Measurements from ENCODE around the gene GPR6.

The GPR6 gene

GRCh38 chr6:109962271-109962670 is 15.8 kb upstream of the GPR6 start:
- intact Hi-C loops (cut with DNase I; ENCODE audit: low total_unique reads), result no loop called here
- Histone ChIP-seq H3K27me3 (peaks cover 0 to 3% of the 10 kb centered on the region in 2 donors), H3K36me3 (no peaks in the 10 kb centered on the region), H3K27ac (no peak overlapping the region), H3K4me1 (no peaks in the 10 kb centered on the region), H3K9me3 (no peaks in the 10 kb centered on the region), H3K4me3 (no peak overlapping the region)
- DNase-seq, result no peak
- no peak for TF ChIP-seq CTCF (IDR thresholded peaks at IDR 0.05)

GRCh38 chr6:109963598-109964170 is 14.4 kb upstream of the GPR6 start:
- no peak overlapping the region for H3K4me3 ChIP-seq
- H3K27me3 ChIP-seq, result peaks cover 0 to 3% of the 10 kb centered on the region in 2 donors
- H3K27ac ChIP-seq, result no peak overlapping the region
- no peaks in the 10 kb centered on the region for H3K36me3 ChIP-seq
- no peak for DNase-seq
- no peaks in the 10 kb centered on the region for H3K9me3 ChIP-seq
- intact Hi-C loops (cut with DNase I; ENCODE audit: low total_unique reads), result no loop called here
- H3K4me1 ChIP-seq, result no peaks in the 10 kb centered on the region
- TF ChIP-seq CTCF (IDR thresholded peaks at IDR 0.05), result no peak

GRCh38 chr6:109964949-109965348 is 13.2 kb upstream of the GPR6 start:
- H3K36me3 ChIP-seq, result no peaks in the 10 kb centered on the region
- no peaks in the 10 kb centered on the region for H3K9me3 ChIP-seq
- H3K27me3 ChIP-seq, result peaks cover 0 to 3% of the 10 kb centered on the region in 2 donors
- H3K4me3 ChIP-seq, result no peak overlapping the region
- no peak for TF ChIP-seq CTCF (IDR thresholded peaks at IDR 0.05)
- no peaks in the 10 kb centered on the region for H3K4me1 ChIP-seq
- no peak overlapping the region for H3K27ac ChIP-seq
- intact Hi-C loops (cut with DNase I; ENCODE audit: low total_unique reads), result loop anchor here (5.0 kb wide), 1 partner anchor 333 kb away; no protein-coding TSS in a partner anchor
- DNase-seq, result no peak

GRCh38 chr6:109966299-109966698 is 11.8 kb upstream of the GPR6 start:
- no peaks in the 10 kb centered on the region for H3K4me1 ChIP-seq
- TF ChIP-seq CTCF (IDR thresholded peaks at IDR 0.05), result no peak
- no peaks in the 10 kb centered on the region for H3K9me3 ChIP-seq
- H3K36me3 ChIP-seq, result no peaks in the 10 kb centered on the region
- no peak for DNase-seq
- H3K27me3 ChIP-seq, result no peaks in the 10 kb centered on the region
- H3K27ac ChIP-seq, result no peak overlapping the region
- intact Hi-C loops (cut with DNase I; ENCODE audit: low total_unique reads), result loop anchor here (5.0 kb wide), 1 partner anchor 334 kb away; no protein-coding TSS in a partner anchor
- H3K4me3 ChIP-seq, result no peak overlapping the region

- no peak overlapping the region for H3K27ac ChIP-seq
- no peak for TF ChIP-seq CTCF (IDR thresholded peaks at IDR 0.05)
- no peak overlapping the region for H3K4me3 ChIP-seq
- no peaks in the 10 kb centered on the region for H3K9me3 ChIP-seq
- no peaks in the 10 kb centered on the region for H3K36me3 ChIP-seq
- peaks cover 0 to 6% (median 0%) of the 10 kb centered on the region in 4 donors for H3K4me1 ChIP-seq
- H3K27me3 ChIP-seq, result peaks cover 0 to 40% of the 10 kb centered on the region in 2 donors
- DNase-seq, result no peak
- intact Hi-C loops (cut with DNase I; ENCODE audit: low total_unique reads), result no loop called here
These were observed 329 bp upstream of the GPR6 start for GRCh38 chr6:109977791-109978173.
